Lower lobe of right lung (tissue), 2 donors: ENCODE measurements around the gene GNAQ. TPM values are rescaled to one million over a fixed set of nuclear protein-coding genes. Genes with fewer than 3 reads are reported as not detected.
A peak's percentile ranks its signal among the peaks of the same experiment; 100 is the strongest.

Experiments used
- ATAC-seq, 2 donors: fragments of 200-7000 bp; cut with Tn5 transposase; one replicate each; pipeline ENCODE4 v1.9.1; 2020 to 2022; ENCODE audit warnings: mild to moderate bottlenecking in 2 of 2, moderate library complexity in 2 of 2
- DNase-seq: peaks from one replicate; pipeline ENCODE4 v3.0.0-alpha.2; 2020
- H3K27ac ChIP-seq: fragments of 200-600 bp; one replicate; pipeline ENCODE4 v1.8.0; 2022
- H3K27me3 ChIP-seq: fragments of 200-600 bp; one replicate; pipeline ENCODE4 v1.8.0; 2022; ENCODE audit warnings: low read depth
- H3K36me3 ChIP-seq: fragments of 200-600 bp; one replicate; pipeline ENCODE4 v1.8.0; 2022; ENCODE audit warnings: mild to moderate bottlenecking
- H3K4me1 ChIP-seq: fragments of 200-600 bp; one replicate; pipeline ENCODE4 v1.8.0; 2022
- H3K4me3 ChIP-seq: fragments of 200-600 bp; one replicate; pipeline ENCODE4 v1.8.0; 2022; ENCODE audit warnings: mild to moderate bottlenecking
- H3K9me3 ChIP-seq: fragments of 200-600 bp; one replicate; pipeline ENCODE4 v1.8.0; 2022
- CTCF ChIP-seq: fragments of 200-600 bp; IDR thresholded peaks from one replicate; pipeline ENCODE4 v1.8.0; 2022; ENCODE audit warnings: antibody characterized with exemption, mild to moderate bottlenecking
- intact Hi-C: fragments of 100-400 bp; cut with DNase I; formaldehyde crosslinking; loops from one replicate; pipeline ENCODE4 v1.11.0; 2022
- total RNA-seq: library from RNA; stranded (reverse); fragmentation: NEBNext Ultra II Directional; extraction: Animal tissue kit (Norgen Biotek cat#: 25700); gene quantifications from one replicate; pipeline ENCODE4 v1.2.1, GENCODE V29; 2021
- donor health status: DM: no; HTN: yes; CAD: no; lungs with severe emphysema.

GNAQ gene
- total RNA-seq, 1 donor from 2014 or later, result 130 TPM

DNA sequence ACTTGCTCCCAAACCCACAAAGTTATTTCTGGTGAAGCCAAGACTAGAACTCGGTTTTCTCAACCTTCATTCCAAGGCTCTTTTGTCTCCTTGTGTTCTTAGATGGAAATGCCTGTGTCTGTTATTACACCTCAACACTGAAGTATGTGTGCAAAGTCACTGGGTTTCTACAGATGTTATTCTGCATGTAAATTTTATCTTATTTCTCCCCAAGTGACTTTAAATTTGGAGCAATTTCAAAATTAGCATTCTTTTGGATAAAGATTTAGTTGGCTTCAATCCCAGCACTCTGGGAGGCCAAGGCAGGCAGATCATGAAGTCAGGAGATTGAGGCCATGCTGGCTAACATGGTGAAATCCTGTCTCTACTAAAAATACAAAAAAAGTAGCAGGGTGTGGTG lies 279.1 kb downstream of the GNAQ start:
- ATAC-seq, result no peak
- no peak for TF ChIP-seq CTCF
- no peak overlapping the region for H3K27ac ChIP-seq
- H3K4me3 ChIP-seq, result no peak overlapping the region
- no peak for DNase-seq
- H3K27me3 ChIP-seq, result no peaks in the 10 kb centered on the region
- H3K9me3 ChIP-seq, result no peaks in the 10 kb centered on the region
- intact Hi-C loops, result no loop called here
- H3K36me3 ChIP-seq, result peaks cover 11% of the 10 kb centered on the region
- peaks cover 8% of the 10 kb centered on the region for H3K4me1 ChIP-seq

GRCh38 chr9:77751341-77752091 lies 280.1 kb downstream of the GNAQ start:
- H3K36me3 ChIP-seq, result peaks cover 8% of the 10 kb centered on the region
- H3K27me3 ChIP-seq, result no peaks in the 10 kb centered on the region
- ATAC-seq (peak; percentile 76 to 77), DNase-seq (no peak)
- no peak overlapping the region for H3K4me3 ChIP-seq
- H3K9me3 ChIP-seq, result no peaks in the 10 kb centered on the region
- TF ChIP-seq CTCF, result peak; percentile 52
- no peak overlapping the region for H3K27ac ChIP-seq
- intact Hi-C loops, result no loop called here
- peaks cover 8% of the 10 kb centered on the region for H3K4me1 ChIP-seq

DNA sequence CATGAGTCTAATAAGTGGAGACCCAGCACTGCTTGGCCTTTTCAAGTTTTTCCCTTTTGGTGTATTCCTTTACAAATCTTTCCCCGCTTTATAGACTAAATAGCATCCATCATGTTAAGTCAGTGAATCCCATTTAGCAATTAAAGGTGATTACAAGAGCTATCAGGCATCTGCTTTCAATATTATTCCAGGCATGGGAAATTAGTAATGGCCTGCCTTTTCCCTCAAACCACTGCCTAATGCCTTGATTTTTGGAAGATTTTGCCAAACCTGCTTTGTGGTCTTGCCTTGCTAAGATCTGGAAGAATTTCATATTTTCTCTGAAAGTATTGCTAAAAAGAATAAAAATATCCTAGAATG lies 280.6 kb downstream of the GNAQ start:
- Histone ChIP-seq H3K4me1 (peaks cover 8% of the 10 kb centered on the region), H3K27me3 (no peaks in the 10 kb centered on the region), H3K9me3 (no peaks in the 10 kb centered on the region), H3K27ac (no peak overlapping the region), H3K36me3 (peaks cover 3% of the 10 kb centered on the region), H3K4me3 (no peak overlapping the region)
- intact Hi-C loops, result no loop called here
- ATAC-seq (no peak), DNase-seq (no peak)
- TF ChIP-seq CTCF, result no peak

- no peaks in the 10 kb centered on the region for H3K27me3 ChIP-seq
- intact Hi-C loops, result no loop called here
- H3K27ac ChIP-seq, result no peak overlapping the region
- TF ChIP-seq CTCF, result no peak
- no peak for ATAC-seq
- H3K4me1 ChIP-seq, result peaks cover 8% of the 10 kb centered on the region
- no peak overlapping the region for H3K4me3 ChIP-seq
- no peaks in the 10 kb centered on the region for H3K36me3 ChIP-seq
- DNase-seq, result no peak
- no peaks in the 10 kb centered on the region for H3K9me3 ChIP-seq
Measured at GRCh38 chr9:77750284-77750683, 281.3 kb downstream of the GNAQ start.

DNA sequence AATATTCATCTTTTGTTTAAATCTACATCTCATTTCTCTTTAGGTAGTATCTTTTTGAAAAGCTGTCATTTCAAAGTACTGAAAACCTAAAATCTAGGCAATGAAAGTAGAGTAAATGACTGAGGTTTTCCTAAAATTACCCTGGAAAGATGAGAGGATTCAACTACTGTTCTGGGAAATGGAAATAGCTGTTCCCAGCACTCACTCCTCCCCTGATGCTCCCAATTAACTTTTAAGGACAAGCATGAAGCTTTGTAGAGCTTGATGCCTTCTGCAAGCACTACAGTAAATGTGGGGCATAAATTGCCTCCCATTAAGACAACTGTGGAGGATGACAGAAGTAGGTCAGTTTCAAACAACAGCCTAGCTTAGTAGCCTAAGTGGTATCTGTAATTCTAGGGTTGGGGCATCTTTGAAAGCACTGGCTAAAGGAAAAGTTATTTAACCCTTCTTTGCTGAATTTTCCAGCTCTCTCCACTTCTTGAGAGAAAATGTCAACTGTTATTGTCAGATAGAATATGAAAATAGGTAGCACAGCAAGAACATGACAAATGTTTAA lies 283.3 kb downstream of the GNAQ start:
- H3K27ac ChIP-seq, result no peak overlapping the region
- H3K9me3 ChIP-seq, result no peaks in the 10 kb centered on the region
- H3K4me3 ChIP-seq, result no peak overlapping the region
- ATAC-seq, result no peak
- TF ChIP-seq CTCF, result no peak
- no peaks in the 10 kb centered on the region for H3K27me3 ChIP-seq
- no peaks in the 10 kb centered on the region for H3K36me3 ChIP-seq
- DNase-seq, result no peak
- peaks cover 12% of the 10 kb centered on the region for H3K4me1 ChIP-seq
- intact Hi-C loops, result no loop called here
